Gastroesophageal sphincter (tissue), 3 donors: Measurements from ENCODE around the gene ANKK1.

Experiments used
- POLR2AphosphoS5 ChIP-seq: sonication (generic); formaldehyde crosslinking; IDR thresholded peaks from one replicate; pipeline ENCODE4 v1.6.1; 2017; ENCODE audit warnings: antibody characterized with exemption
- TF ChIP-seq, protein P1 (sequence below), 4 experiments: fragments of 200-600 bp in 2 of 4; fragments of 450-650 bp in 2 of 4; sonication (generic) in 1 of 4; IDR thresholded peaks; one replicate each; pipeline ENCODE4 v1.5.1; 2017 to 2019; ENCODE audit warnings: antibody characterized with exemption in 4 of 4, mild to moderate bottlenecking in 2 of 4, moderate library complexity in 2 of 4

DNA sequence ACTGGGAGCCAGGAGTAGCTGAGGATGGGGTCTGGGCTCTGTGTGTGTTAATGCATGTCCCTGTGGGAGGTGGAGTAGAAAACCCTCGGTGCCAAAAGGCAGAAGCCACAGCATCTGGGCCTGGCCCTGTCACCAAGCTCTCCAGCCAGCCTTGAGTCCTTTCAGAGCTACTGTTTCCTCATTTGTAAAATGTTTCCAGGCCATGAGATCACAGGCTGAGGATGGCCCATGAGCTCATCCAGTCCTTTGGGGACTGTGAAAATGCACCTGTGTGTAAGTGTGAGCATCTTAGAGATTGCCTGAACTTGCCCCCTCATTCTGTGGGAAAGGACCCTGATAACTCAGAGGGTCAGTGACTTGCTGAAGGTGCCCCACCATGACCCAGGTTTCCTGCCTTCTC is 9.1 kb downstream of the ANKK1 start:
- no peak for TF ChIP-seq POLR2AphosphoS5
- TF ChIP-seq, protein P1, sequence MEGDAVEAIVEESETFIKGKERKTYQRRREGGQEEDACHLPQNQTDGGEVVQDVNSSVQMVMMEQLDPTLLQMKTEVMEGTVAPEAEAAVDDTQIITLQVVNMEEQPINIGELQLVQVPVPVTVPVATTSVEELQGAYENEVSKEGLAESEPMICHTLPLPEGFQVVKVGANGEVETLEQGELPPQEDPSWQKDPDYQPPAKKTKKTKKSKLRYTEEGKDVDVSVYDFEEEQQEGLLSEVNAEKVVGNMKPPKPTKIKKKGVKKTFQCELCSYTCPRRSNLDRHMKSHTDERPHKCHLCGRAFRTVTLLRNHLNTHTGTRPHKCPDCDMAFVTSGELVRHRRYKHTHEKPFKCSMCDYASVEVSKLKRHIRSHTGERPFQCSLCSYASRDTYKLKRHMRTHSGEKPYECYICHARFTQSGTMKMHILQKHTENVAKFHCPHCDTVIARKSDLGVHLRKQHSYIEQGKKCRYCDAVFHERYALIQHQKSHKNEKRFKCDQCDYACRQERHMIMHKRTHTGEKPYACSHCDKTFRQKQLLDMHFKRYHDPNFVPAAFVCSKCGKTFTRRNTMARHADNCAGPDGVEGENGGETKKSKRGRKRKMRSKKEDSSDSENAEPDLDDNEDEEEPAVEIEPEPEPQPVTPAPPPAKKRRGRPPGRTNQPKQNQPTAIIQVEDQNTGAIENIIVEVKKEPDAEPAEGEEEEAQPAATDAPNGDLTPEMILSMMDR (IDR thresholded peaks at IDR 0.05) = no peak
